ENCODE results near the gene TRMO. TPM values are rescaled to one million over a fixed set of nuclear protein-coding genes. Genes with fewer than 3 reads are reported as not detected.

The TRMO gene
- total and polyA plus RNA-seq, 2 experiments from 2014 or later, result 10.5 to 13.0 TPM

DNA sequence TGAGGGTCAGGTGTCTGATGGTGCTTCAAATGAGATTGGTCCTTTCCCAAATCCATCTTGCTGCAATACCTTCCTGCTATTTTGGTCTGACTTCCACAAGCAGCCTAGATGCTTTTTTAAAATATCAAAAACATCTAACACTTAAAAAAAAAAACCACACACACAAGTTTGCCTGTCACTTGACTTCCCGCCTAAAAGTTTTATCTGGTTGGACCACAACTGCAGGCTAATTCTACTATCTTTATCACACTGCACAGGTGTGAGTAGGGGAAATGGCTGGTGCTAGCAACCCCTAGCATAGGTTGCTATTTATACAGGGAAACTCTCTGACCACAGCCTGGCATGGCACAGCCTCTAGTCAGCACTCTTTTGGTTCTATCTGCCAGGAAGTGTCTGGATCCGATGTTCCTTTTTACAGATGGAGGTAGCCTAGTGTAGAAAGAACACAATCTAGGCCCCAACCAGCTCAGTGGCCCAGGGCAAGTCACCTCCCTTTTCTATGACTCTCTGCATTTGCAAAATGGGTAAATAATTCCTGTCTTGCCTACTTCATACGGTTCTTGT, 15.9 kb upstream of the TRMO start, which contains the start of gene HEMGN:
TSS of gene HEMGN (minus strand) at position 92 of the 564 bp plus-strand sequence. CDS start at position 56, 36 bp downstream.
- 64 to 69% methylated on average over 3 of the region's 3 CpGs for WGBS, 2 experiments (ENCODE audit: low coverage in 1 of 2, low lambda C conversion rate in 2 of 2, missing lambda C conversion rate in 2 of 2)
- in situ Hi-C loops (cut with MboI), result no loop called here

DNA sequence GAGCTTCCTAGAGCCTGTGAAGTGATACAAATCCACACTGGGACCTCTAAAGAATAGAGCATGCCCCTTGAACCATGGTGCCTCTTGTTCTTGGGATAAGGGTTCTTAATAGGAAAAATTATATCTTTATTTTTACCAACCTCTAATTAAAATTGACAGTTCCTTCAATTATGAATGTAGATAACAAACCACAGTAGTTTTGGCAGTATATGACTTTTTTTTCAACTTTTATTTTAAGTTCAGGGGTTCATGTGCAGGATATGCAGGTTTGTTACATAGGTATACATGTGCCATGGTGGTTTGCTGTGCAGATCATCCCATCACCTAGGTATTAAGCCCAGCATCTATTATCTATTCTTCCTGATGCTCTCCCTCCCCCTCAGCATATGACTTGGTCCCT, 14.7 kb upstream of the TRMO start:
- H3K9me3 ChIP-seq (ENCODE audit: low read depth), result no peaks in the 10 kb centered on the region
- peaks cover 77% of the 10 kb centered on the region for H3K27me3 ChIP-seq (replicated peaks; ENCODE audit: insufficient read depth)

More for the DNA sequence above, 15.9 kb upstream of the TRMO start, which contains the start of gene HEMGN:
- Histone ChIP-seq H4K20me1 (ENCODE audit: insufficient read depth) (no peaks in the 10 kb centered on the region), H3K27me3 (replicated peaks; ENCODE audit: insufficient read depth) (peaks cover 83% of the 10 kb centered on the region), H3K27ac (no peak within 1 kb of the TSS), H3K79me2 (ENCODE audit: insufficient read depth) (no peaks in the 10 kb centered on the region), H3K4me1 (ENCODE audit: insufficient read depth) (no peaks in the 10 kb centered on the region), H3K9me3 (ENCODE audit: low read depth) (no peaks in the 10 kb centered on the region), H3K36me3 (ENCODE audit: low read depth) (no peaks in the 10 kb centered on the region), H2AFZ (no peak within 1 kb of the TSS), H3K4me3 (no peak within 1 kb of the TSS), H3K9me2 (ENCODE audit: insufficient read depth) (no peaks in the 10 kb centered on the region), H3K9ac (no peak within 1 kb of the TSS), H3K4me2 (ENCODE audit: unreplicated experiment) (no peak within 1 kb of the TSS), H3F3A (ENCODE audit: insufficient read depth) (no peaks in the 10 kb centered on the region)
- no peak for DNase-seq
- no peak for TF ChIP-seq EZH2 (IDR thresholded peaks at IDR 0.05; ENCODE audit: insufficient read depth, poor library complexity, severe bottlenecking)
- TF ChIP-seq EZH2phosphoT487 (IDR thresholded peaks at IDR 0.05; ENCODE audit: insufficient read depth, low read depth), result no peak

DNA sequence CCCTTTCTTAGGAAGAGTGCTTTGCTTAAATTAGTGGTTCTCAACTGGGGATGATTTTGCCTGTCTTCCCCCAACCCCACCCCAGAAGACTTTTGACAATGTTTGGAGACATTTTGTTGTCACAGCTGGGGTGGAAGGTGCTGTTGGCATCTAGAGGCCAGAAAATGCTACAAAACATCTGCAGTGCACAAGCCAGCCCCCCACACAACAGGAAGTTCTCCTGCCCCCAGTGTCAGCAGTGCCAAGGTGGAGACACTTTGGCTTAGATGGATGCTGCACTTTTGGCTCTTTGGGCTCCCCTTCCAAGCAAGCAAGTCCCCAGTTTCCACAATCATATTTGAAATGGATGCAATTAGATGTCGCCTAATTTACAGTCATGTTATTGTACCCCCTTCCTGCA, 13.0 kb upstream of the TRMO start:
- H3K36me3 ChIP-seq (ENCODE audit: low read depth), result no peaks in the 10 kb centered on the region
- WGBS, 2 experiments (ENCODE audit: low coverage in 1 of 2, low lambda C conversion rate in 2 of 2, missing lambda C conversion rate in 2 of 2), result 40 to 41% methylated on average over 1 of the region's 1 CpG
- H3K9ac ChIP-seq, result no peak overlapping the region
- H3F3A ChIP-seq (ENCODE audit: insufficient read depth), result no peaks in the 10 kb centered on the region
- no peaks in the 10 kb centered on the region for H4K20me1 ChIP-seq (ENCODE audit: insufficient read depth)
- in situ Hi-C loops (cut with MboI), result no loop called here
- no peak for DNase-seq
- no peak overlapping the region for H3K4me2 ChIP-seq (ENCODE audit: unreplicated experiment)
- TF ChIP-seq EZH2 (IDR thresholded peaks at IDR 0.05; ENCODE audit: insufficient read depth, poor library complexity, severe bottlenecking) (no peak), EZH2phosphoT487 (IDR thresholded peaks at IDR 0.05; ENCODE audit: insufficient read depth, low read depth) (no peak)
- H3K9me2 ChIP-seq (ENCODE audit: insufficient read depth), result no peaks in the 10 kb centered on the region
- H3K27ac ChIP-seq, result no peak overlapping the region
- no peaks in the 10 kb centered on the region for H3K79me2 ChIP-seq (ENCODE audit: insufficient read depth)
- no peak overlapping the region for H3K4me3 ChIP-seq
- H3K4me1 ChIP-seq (ENCODE audit: insufficient read depth), result no peaks in the 10 kb centered on the region
- H3K9me3 ChIP-seq (ENCODE audit: low read depth), result no peaks in the 10 kb centered on the region
- peaks cover 77% of the 10 kb centered on the region for H3K27me3 ChIP-seq (replicated peaks; ENCODE audit: insufficient read depth)
- H2AFZ ChIP-seq, result no peak overlapping the region

More for the DNA sequence above, 14.7 kb upstream of the TRMO start:
- Histone ChIP-seq H3K9me2 (ENCODE audit: insufficient read depth) (no peaks in the 10 kb centered on the region), H3F3A (ENCODE audit: insufficient read depth) (no peaks in the 10 kb centered on the region), H3K79me2 (ENCODE audit: insufficient read depth) (no peaks in the 10 kb centered on the region), H3K36me3 (ENCODE audit: low read depth) (no peaks in the 10 kb centered on the region), H3K4me3 (no peak overlapping the region), H3K27ac (no peak overlapping the region), H2AFZ (no peak overlapping the region), H3K9ac (no peak overlapping the region), H3K4me1 (ENCODE audit: insufficient read depth) (no peaks in the 10 kb centered on the region), H3K4me2 (ENCODE audit: unreplicated experiment) (no peak overlapping the region), H4K20me1 (ENCODE audit: insufficient read depth) (no peaks in the 10 kb centered on the region)
- in situ Hi-C loops (cut with MboI), result no loop called here
- TF ChIP-seq EZH2 (IDR thresholded peaks at IDR 0.05; ENCODE audit: insufficient read depth, poor library complexity, severe bottlenecking), result no peak
- no peak for TF ChIP-seq EZH2phosphoT487 (IDR thresholded peaks at IDR 0.05; ENCODE audit: insufficient read depth, low read depth)
- DNase-seq, result no peak

DNA sequence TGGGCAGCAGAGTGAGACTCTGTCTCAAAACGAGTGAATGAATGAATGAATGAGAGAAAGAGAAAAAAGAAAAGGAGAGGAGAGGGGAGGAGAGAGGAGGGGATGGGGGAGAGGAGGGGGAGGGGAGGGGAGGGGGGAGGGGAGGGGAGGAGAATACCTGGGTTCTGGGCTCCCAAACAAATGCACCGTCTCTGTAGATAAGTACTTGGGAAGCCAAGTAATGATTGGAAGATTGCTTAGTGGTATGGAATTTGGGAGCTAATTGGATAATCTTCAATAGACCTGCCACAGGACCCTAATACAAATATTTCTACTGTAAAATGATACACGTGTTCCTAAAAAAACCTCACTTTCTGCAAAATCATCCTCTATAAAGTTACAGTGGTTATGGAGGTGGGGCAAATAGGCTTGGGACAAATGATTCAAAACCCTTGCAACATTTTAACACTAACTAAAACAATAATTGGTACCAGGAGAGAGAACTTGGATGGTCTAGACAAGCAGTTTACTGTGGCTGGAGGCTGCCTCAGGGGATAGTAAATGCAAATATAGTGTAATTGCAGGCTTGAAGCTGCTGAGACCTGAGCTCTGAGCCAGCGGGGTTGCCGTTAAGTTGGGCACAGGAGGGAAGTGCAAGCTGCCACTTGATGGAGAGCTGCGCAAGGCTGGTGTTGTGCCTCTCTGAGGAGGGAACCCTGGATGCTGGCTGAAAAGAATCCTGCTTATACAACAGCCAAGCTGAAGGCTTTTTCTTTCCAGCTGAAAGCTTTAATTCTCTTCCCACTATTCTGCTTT, 12.2 kb upstream of the TRMO start:
- no peak overlapping the region for H3K27ac ChIP-seq
- H3K4me2 ChIP-seq (ENCODE audit: unreplicated experiment), result no peak overlapping the region
- H3K27me3 ChIP-seq (replicated peaks; ENCODE audit: insufficient read depth), result peaks cover 73% of the 10 kb centered on the region
- DNase-seq, result peak; percentile 10
- no peaks in the 10 kb centered on the region for H3K79me2 ChIP-seq (ENCODE audit: insufficient read depth)
- no peak overlapping the region for H3K4me3 ChIP-seq
- no peak overlapping the region for H3K9ac ChIP-seq
- no peaks in the 10 kb centered on the region for H3K9me2 ChIP-seq (ENCODE audit: insufficient read depth)
- no peak for TF ChIP-seq EZH2phosphoT487 (IDR thresholded peaks at IDR 0.05; ENCODE audit: insufficient read depth, low read depth)
- no peak for TF ChIP-seq EZH2 (IDR thresholded peaks at IDR 0.05; ENCODE audit: insufficient read depth, poor library complexity, severe bottlenecking)
- whole genome bisulfite sequencing, 2 experiments (ENCODE audit: low coverage in 1 of 2, low lambda C conversion rate in 2 of 2, missing lambda C conversion rate in 2 of 2), result 3 to 4% methylated on average over 5 to 6 of the region's 6 CpGs
- H3K9me3 ChIP-seq (ENCODE audit: low read depth), result no peaks in the 10 kb centered on the region
- no peaks in the 10 kb centered on the region for H3F3A ChIP-seq (ENCODE audit: insufficient read depth)
- no peaks in the 10 kb centered on the region for H4K20me1 ChIP-seq (ENCODE audit: insufficient read depth)
- H3K4me1 ChIP-seq (ENCODE audit: insufficient read depth), result no peaks in the 10 kb centered on the region
- H2AFZ ChIP-seq, result no peak overlapping the region
- H3K36me3 ChIP-seq (ENCODE audit: low read depth), result no peaks in the 10 kb centered on the region
- in situ Hi-C loops (cut with MboI), result no loop called here

Measured in GM23248 (cell line).